ENCODE results near the gene MRPS9. TPM values are rescaled to one million over a fixed set of nuclear protein-coding genes. Genes with fewer than 3 reads are reported as not detected.

The MRPS9 gene
- total RNA-seq, 1 experiment from 2014 or later = 60.0 TPM

DNA sequence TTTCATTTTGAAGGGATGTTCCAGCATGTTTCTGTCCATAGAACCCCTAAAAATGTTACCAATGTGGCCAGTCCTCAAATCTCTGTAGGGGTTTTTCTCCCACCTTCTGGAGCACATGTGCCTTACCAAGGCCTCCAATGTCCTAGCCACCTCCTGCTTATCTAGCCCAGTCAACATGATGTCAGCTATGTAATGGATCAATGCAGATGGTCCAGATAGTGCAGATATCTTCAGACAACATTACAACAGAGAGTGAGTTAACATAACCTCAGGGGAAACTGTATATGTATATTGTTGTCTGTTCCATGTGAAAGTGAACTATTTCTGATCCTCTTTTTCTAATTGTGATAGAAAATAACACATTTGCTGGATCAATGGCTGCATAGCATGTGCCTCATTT, 92.7 kb downstream of the MRPS9 start:
- Histone ChIP-seq H2BK12ac (ENCODE audit: insufficient read length, low read depth, low read length) (no peak overlapping the region), H2BK15ac (ENCODE audit: low read depth, low read length) (no peak overlapping the region), H3K27me3 (ENCODE audit: insufficient read depth, low read length) (no peaks in the 10 kb centered on the region), H3K4me2 (ENCODE audit: insufficient read depth, insufficient read length, low read length) (no peak overlapping the region), H2AFZ (ENCODE audit: low read length) (no peak overlapping the region), H2BK20ac (ENCODE audit: low read depth, low read length, poor library complexity, severe bottlenecking) (no peak overlapping the region), H3K79me2 (ENCODE audit: insufficient read depth, low read length) (no peaks in the 10 kb centered on the region), H3K56ac (ENCODE audit: insufficient read length, low read depth, low read length) (no peak overlapping the region), H4K5ac (ENCODE audit: insufficient read length, low read depth, low read length) (no peak overlapping the region), H3K23ac (ENCODE audit: insufficient read length, low read depth, low read length) (no peak overlapping the region), H4K8ac (replicated peaks; ENCODE audit: insufficient read length, low read depth, low read length) (no peak overlapping the region), H3K9me3 (ENCODE audit: control insufficient read depth, low read depth, low read length) (no peaks in the 10 kb centered on the region), H3K27ac (ENCODE audit: insufficient read length, low read depth, low read length) (no peak overlapping the region), H3K4ac (ENCODE audit: low read depth, low read length) (no peak overlapping the region), H4K91ac (ENCODE audit: insufficient read length, low read depth, low read length) (no peak overlapping the region), H3K14ac (ENCODE audit: insufficient read depth, low read length) (no peak overlapping the region), H3K18ac (ENCODE audit: insufficient read length, low read depth, low read length) (no peak overlapping the region), H2BK120ac (ENCODE audit: low read depth, low read length, poor library complexity, severe bottlenecking) (no peak overlapping the region), H3K4me1 (ENCODE audit: insufficient read depth, low read length) (no peaks in the 10 kb centered on the region), H2BK5ac (ENCODE audit: insufficient read length, low read length) (no peak overlapping the region), H3K23me2 (ENCODE audit: insufficient read length, low read depth, low read length, poor library complexity, severe bottlenecking) (no peaks in the 10 kb centered on the region), H3K79me1 (ENCODE audit: insufficient read depth, low read depth, low read length, poor library complexity, severe bottlenecking) (no peaks in the 10 kb centered on the region), H3K9ac (ENCODE audit: extremely low read depth, insufficient read length, low read length) (no peak overlapping the region), H4K20me1 (ENCODE audit: control insufficient read depth, insufficient read depth, insufficient read length) (no peaks in the 10 kb centered on the region), H2AK5ac (ENCODE audit: insufficient read length, low read length) (no peak overlapping the region), H3T11ph (ENCODE audit: low read length) (no peak overlapping the region)
- Mint-ChIP-seq H3K27ac (no peak overlapping the region), H3K4me1 (peaks cover 7 to 10% of the 10 kb centered on the region in 2 experiments; a peak in 3 of 4 replicates), H3K9me3 (peaks cover 0 to 7% of the 10 kb centered on the region in 2 experiments; a peak in 4 of 5 replicates), H3K27me3 (ENCODE audit: low read depth) (peaks cover 8% of the 10 kb centered on the region; the same call in 1 of the 2 replicates), H3K36me3 (ENCODE audit: insufficient read depth in 1 of 3, low read depth in 3 of 3) (no peaks in the 10 kb centered on the region), H3K4me3 (no peak overlapping the region)
- TF ChIP-seq, protein P1, sequence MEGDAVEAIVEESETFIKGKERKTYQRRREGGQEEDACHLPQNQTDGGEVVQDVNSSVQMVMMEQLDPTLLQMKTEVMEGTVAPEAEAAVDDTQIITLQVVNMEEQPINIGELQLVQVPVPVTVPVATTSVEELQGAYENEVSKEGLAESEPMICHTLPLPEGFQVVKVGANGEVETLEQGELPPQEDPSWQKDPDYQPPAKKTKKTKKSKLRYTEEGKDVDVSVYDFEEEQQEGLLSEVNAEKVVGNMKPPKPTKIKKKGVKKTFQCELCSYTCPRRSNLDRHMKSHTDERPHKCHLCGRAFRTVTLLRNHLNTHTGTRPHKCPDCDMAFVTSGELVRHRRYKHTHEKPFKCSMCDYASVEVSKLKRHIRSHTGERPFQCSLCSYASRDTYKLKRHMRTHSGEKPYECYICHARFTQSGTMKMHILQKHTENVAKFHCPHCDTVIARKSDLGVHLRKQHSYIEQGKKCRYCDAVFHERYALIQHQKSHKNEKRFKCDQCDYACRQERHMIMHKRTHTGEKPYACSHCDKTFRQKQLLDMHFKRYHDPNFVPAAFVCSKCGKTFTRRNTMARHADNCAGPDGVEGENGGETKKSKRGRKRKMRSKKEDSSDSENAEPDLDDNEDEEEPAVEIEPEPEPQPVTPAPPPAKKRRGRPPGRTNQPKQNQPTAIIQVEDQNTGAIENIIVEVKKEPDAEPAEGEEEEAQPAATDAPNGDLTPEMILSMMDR (conservative IDR thresholded peaks at IDR 0.05) = no peak
- DNase-seq = no peak
